Measurements from ENCODE around the gene UBE2E2. TPM values are rescaled to one million over a fixed set of nuclear protein-coding genes. Genes with fewer than 3 reads are reported as not detected.

The UBE2E2 gene
- total RNA-seq, 1 donor from 2014 or later = 50.8 TPM

GRCh38 chr3:23213813-23214212 is 10.7 kb downstream of the UBE2E2 start:
- H3K36me3 ChIP-seq = no peaks in the 10 kb centered on the region
- no peak overlapping the region for H3K4me3 ChIP-seq
- H3K27me3 ChIP-seq (ENCODE audit: low read depth) = no peaks in the 10 kb centered on the region
- intact Hi-C loops (cut with DNase I) = no loop called here
- H3K4me1 ChIP-seq = peaks cover 4% of the 10 kb centered on the region
- TF ChIP-seq CTCF (IDR thresholded peaks at IDR 0.05) = no peak
- ATAC-seq (no peak), DNase-seq (no peak)
- H3K27ac ChIP-seq = no peak overlapping the region
- H3K9me3 ChIP-seq = no peaks in the 10 kb centered on the region

GRCh38 chr3:23217872-23218554 is 14.9 kb downstream of the UBE2E2 start:
- H3K4me3 ChIP-seq = no peak overlapping the region
- intact Hi-C loops (cut with DNase I) = no loop called here
- no peak overlapping the region for H3K27ac ChIP-seq
- H3K36me3 ChIP-seq = no peaks in the 10 kb centered on the region
- TF ChIP-seq CTCF (IDR thresholded peaks at IDR 0.05) = no peak
- H3K4me1 ChIP-seq = peaks cover 4% of the 10 kb centered on the region
- H3K9me3 ChIP-seq = no peaks in the 10 kb centered on the region
- ATAC-seq = no peak
- H3K27me3 ChIP-seq (ENCODE audit: low read depth) = no peaks in the 10 kb centered on the region
- no peak for DNase-seq

- ATAC-seq = peak in 1 of 2 donors; percentile 9
- no peak overlapping the region for H3K27ac ChIP-seq
- TF ChIP-seq CTCF (IDR thresholded peaks at IDR 0.05) = no peak
- H3K4me1 ChIP-seq = peaks cover 4% of the 10 kb centered on the region
- intact Hi-C loops (cut with DNase I) = no loop called here
- no peaks in the 10 kb centered on the region for H3K36me3 ChIP-seq
- no peaks in the 10 kb centered on the region for H3K9me3 ChIP-seq
- H3K4me3 ChIP-seq = no peak overlapping the region
- H3K27me3 ChIP-seq (ENCODE audit: low read depth) = no peaks in the 10 kb centered on the region
- DNase-seq = no peak
Measured at GRCh38 chr3:23219117-23219516, 16.0 kb downstream of the UBE2E2 start.

GRCh38 chr3:23219552-23219951 is 16.4 kb downstream of the UBE2E2 start:
- H3K9me3 ChIP-seq = no peaks in the 10 kb centered on the region
- ATAC-seq = no peak
- no peaks in the 10 kb centered on the region for H3K27me3 ChIP-seq (ENCODE audit: low read depth)
- no peak overlapping the region for H3K27ac ChIP-seq
- intact Hi-C loops (cut with DNase I) = no loop called here
- H3K4me1 ChIP-seq = peaks cover 4% of the 10 kb centered on the region
- no peak overlapping the region for H3K4me3 ChIP-seq
- H3K36me3 ChIP-seq = no peaks in the 10 kb centered on the region
- DNase-seq = no peak
- no peak for TF ChIP-seq CTCF (IDR thresholded peaks at IDR 0.05)

- DNase-seq (no peak), ATAC-seq (peak in 1 of 2 donors; percentile 51)
- H3K9me3 ChIP-seq = no peaks in the 10 kb centered on the region
- no peaks in the 10 kb centered on the region for H3K27me3 ChIP-seq (ENCODE audit: low read depth)
- intact Hi-C loops (cut with DNase I) = no loop called here
- no peaks in the 10 kb centered on the region for H3K36me3 ChIP-seq
- peak overlapping the region; percentile 58 for H3K27ac ChIP-seq
- no peak for TF ChIP-seq CTCF (IDR thresholded peaks at IDR 0.05)
- peaks cover 4% of the 10 kb centered on the region for H3K4me1 ChIP-seq
- H3K4me3 ChIP-seq = peak overlapping the region; percentile 30
Measured at GRCh38 chr3:23221136-23221535, 18.0 kb downstream of the UBE2E2 start.

Measured in lower lobe of right lung (tissue), 2 donors.